Activated T-cell treated with anti-CD3 and anti-CD28 coated beads for 48 hours (primary cell): ENCODE results near the gene MRPS34.

ENCODE experiments used
- DNase-seq: peaks from one replicate; pipeline ENCODE4 v3.0.0-alpha.2; 2020; ENCODE audit warnings: low read depth

MRPS34 gene

DNA sequence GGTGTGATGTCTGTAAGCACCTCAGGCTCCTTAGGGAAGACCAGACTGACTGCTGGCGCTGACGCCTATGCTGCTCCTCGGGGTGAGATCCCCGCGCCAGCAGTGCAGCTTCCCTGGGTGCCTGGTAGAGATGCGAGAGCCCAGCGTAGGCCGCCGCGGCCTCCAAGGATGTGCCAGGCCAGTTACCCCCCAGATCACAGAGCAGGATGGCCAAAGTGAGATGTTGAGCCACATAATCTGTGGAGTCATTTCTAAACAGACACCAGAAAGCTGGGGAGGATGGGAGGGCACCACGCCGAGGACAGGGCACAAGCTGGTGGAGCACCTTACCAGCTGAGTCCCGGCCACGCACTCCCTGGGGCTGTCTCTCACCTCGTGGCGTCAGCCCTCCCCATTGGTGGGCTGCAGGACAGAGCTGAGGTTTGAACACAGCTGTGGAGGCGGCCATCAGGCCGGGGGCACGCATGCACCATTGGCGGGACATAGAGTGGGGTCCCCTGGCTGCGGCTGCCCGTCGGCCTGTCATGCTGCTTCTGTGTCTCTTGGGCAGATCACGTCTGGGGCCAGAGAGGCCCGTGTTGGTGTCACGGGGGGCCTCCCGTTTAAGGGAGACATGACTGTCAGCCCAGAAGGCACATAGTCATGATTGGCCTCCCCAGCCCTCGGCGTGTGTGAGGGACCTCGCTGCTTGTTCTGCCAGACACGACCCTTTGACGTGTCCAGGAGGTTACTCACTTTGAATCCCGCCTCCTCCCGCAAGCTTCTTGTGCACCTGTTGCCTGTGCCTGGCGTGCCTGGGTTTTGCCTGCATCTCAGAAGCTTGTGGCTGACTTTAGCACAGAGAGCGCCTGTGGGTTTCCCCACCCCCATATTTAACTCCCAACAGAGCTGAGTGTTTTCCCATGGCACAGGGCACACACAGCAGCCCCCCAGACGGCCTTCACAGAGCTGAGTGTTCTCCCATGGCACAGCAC, 45.0 kb downstream of the MRPS34 start:
- no peak for DNase-seq

GRCh38 chr16:1726661-1727502, 46.1 kb downstream of the MRPS34 start:
- no peak for DNase-seq

DNA sequence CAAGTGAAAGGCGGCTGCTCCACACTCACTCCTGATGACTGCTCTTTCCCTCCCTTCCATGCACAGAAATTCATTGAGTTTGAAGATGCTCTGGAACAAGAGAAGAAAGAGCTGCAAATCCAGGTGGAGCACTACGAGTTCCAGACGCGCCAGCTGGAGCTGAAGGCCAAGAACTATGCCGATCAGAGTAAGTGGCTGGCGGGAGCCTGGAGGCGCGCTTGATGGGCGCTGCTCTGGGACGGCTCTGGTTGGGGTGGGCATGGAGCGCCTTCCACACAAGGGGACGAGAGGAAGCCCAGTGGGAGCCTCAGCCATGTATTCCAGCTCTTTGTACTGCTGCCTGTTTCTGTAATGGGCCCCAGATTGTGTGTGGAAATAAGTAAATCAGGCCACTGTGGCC, 48.4 kb downstream of the MRPS34 start:
- no peak for DNase-seq

DNA sequence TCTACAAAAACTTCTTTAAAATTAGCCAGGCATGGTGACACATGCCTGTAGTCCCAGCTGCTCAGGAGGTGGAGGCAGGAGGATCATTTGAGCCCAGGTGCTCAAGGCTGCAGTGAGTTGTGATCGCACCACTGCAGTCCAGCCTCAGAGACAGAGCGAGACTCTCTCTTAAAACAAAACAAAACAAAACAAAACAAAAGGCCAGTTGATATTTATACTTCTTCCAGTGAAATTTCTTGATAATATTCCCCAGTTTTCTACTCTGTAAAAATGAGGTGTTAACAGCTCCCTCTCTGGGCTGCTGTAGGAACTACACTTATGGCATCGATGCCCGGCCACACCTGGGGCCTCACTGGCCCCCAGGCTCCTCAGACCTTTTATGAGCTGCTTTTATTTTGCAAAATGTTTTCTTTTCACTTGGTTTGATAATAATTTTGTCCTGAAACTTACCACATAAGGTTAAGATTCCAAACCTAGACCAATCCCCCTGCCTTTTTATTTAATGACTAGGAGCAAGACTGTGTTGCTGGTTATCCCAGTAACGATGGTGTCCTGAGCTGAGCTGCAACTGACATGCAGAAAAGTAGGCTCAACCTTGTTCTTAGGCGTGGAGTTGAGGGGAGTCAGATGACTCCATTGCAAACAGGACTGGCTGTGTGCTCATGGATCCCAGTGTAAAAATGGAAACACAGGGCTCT, 49.3 kb downstream of the MRPS34 start:
- DNase-seq = peak; percentile 25
